ENCODE data around the gene B3GALT6. TPM values are rescaled to one million over a fixed set of nuclear protein-coding genes. Genes with fewer than 3 reads are reported as not detected.

The B3GALT6 gene
- total RNA-seq, 1 experiment from 2014 or later, result 74.0 TPM

GRCh38 chr1:1203561-1204424, 28.2 kb upstream of the B3GALT6 start:
- ChIA-PET CTCF (no interaction called here), POLR2A (ENCODE audit: unreplicated experiment) (no interaction called here)
- Histone ChIP-seq H3K4me1 (ENCODE audit: insufficient read depth, low read length) (peaks cover 25% of the 10 kb centered on the region), H3K27ac (ENCODE audit: low read length) (no peak overlapping the region), H2AFZ (ENCODE audit: low read length) (no peak overlapping the region), H3K4me2 (ENCODE audit: low read length) (no peak overlapping the region), H3K4me3 (ENCODE audit: low read length) (no peak overlapping the region), H3K9me3 (ENCODE audit: low read length) (no peaks in the 10 kb centered on the region), H3K27me3 (ENCODE audit: low read length) (no peaks in the 10 kb centered on the region), H3F3A (ENCODE audit: low read length, unreplicated experiment) (no peaks in the 10 kb centered on the region), H3K9me2 (replicated peaks; ENCODE audit: low read length) (no peaks in the 10 kb centered on the region), H3K36me3 (ENCODE audit: low read depth, low read length) (no peaks in the 10 kb centered on the region), H3K9ac (ENCODE audit: low read length) (no peak overlapping the region), H4K20me1 (ENCODE audit: low read length) (no peaks in the 10 kb centered on the region), H3K79me2 (ENCODE audit: low read length) (peaks cover 12% of the 10 kb centered on the region)
- intact Hi-C loops (cut with micrococcal nuclease), result no loop called here
- DNase-seq, result no peak
- BruUV-seq (replicated peaks), result no TSS peak
- TF ChIP-seq EZH2 (IDR thresholded peaks at IDR 0.05; ENCODE audit: low read length, unreplicated experiment) (no peak), CTCF (conservative IDR thresholded peaks at IDR 0.05; ENCODE audit: low read depth, low read length) (no peak), EZH2phosphoT487 (IDR thresholded peaks at IDR 0.05; ENCODE audit: borderline replicate concordance, low read length) (no peak)
- no peak for ATAC-seq

GRCh38 chr1:1204425-1204920, 27.6 kb upstream of the B3GALT6 start:
- peaks cover 25% of the 10 kb centered on the region for H3K4me1 ChIP-seq (ENCODE audit: insufficient read depth, low read length)
- H3K4me3 ChIP-seq (ENCODE audit: low read length), result no peak overlapping the region
- no peak overlapping the region for H3K4me2 ChIP-seq (ENCODE audit: low read length)
- no peaks in the 10 kb centered on the region for H3F3A ChIP-seq (ENCODE audit: low read length, unreplicated experiment)
- ATAC-seq (no peak), DNase-seq (no peak)
- H3K27ac ChIP-seq (ENCODE audit: low read length), result no peak overlapping the region
- ChIA-PET CTCF (no interaction called here), POLR2A (ENCODE audit: unreplicated experiment) (no interaction called here)
- H3K9ac ChIP-seq (ENCODE audit: low read length), result no peak overlapping the region
- H3K9me2 ChIP-seq (replicated peaks; ENCODE audit: low read length), result no peaks in the 10 kb centered on the region
- H3K36me3 ChIP-seq (ENCODE audit: low read depth, low read length), result no peaks in the 10 kb centered on the region
- no peaks in the 10 kb centered on the region for H4K20me1 ChIP-seq (ENCODE audit: low read length)
- no peaks in the 10 kb centered on the region for H3K9me3 ChIP-seq (ENCODE audit: low read length)
- intact Hi-C loops (cut with micrococcal nuclease), result no loop called here
- H3K27me3 ChIP-seq (ENCODE audit: low read length), result no peaks in the 10 kb centered on the region
- no TSS peak for BruUV-seq (replicated peaks)
- no peak overlapping the region for H2AFZ ChIP-seq (ENCODE audit: low read length)
- TF ChIP-seq EZH2phosphoT487 (IDR thresholded peaks at IDR 0.05; ENCODE audit: borderline replicate concordance, low read length) (no peak), EZH2 (IDR thresholded peaks at IDR 0.05; ENCODE audit: low read length, unreplicated experiment) (no peak), CTCF (conservative IDR thresholded peaks at IDR 0.05; ENCODE audit: low read depth, low read length) (no peak)
- peaks cover 12% of the 10 kb centered on the region for H3K79me2 ChIP-seq (ENCODE audit: low read length)

Measured in PC-3 (cell line).